Prostate gland (tissue), 2 donors: ENCODE data around the gene CRISPLD2.

ENCODE experiments used
- POLR2AphosphoS5 ChIP-seq: sonication (generic); formaldehyde crosslinking; IDR thresholded peaks from one replicate; pipeline ENCODE4 v1.6.1; 2017; ENCODE audit warnings: antibody characterized with exemption
- TF ChIP-seq, protein P1 (sequence below), 4 experiments: fragments of 200-600 bp in 2 of 4; fragments of 450-650 bp in 2 of 4; sonication (generic) in 2 of 4; IDR thresholded peaks; 1 replicate in 3 of 4; 2 replicates in 1 of 4; pipeline ENCODE4 v1.5.1; 2016 to 2019; ENCODE audit warnings: antibody characterized with exemption in 4 of 4, mild to moderate bottlenecking in 2 of 4, moderate library complexity in 2 of 4

- TF ChIP-seq, protein P1, sequence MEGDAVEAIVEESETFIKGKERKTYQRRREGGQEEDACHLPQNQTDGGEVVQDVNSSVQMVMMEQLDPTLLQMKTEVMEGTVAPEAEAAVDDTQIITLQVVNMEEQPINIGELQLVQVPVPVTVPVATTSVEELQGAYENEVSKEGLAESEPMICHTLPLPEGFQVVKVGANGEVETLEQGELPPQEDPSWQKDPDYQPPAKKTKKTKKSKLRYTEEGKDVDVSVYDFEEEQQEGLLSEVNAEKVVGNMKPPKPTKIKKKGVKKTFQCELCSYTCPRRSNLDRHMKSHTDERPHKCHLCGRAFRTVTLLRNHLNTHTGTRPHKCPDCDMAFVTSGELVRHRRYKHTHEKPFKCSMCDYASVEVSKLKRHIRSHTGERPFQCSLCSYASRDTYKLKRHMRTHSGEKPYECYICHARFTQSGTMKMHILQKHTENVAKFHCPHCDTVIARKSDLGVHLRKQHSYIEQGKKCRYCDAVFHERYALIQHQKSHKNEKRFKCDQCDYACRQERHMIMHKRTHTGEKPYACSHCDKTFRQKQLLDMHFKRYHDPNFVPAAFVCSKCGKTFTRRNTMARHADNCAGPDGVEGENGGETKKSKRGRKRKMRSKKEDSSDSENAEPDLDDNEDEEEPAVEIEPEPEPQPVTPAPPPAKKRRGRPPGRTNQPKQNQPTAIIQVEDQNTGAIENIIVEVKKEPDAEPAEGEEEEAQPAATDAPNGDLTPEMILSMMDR (IDR thresholded peaks at IDR 0.05) = no peak
- no peak for TF ChIP-seq POLR2AphosphoS5
Measured at GRCh38 chr16:84789431-84789830, 30.4 kb upstream of the CRISPLD2 start.
